Breast epithelium (tissue), 4 donors: ENCODE measurements around the gene ZCCHC17. TPM values are rescaled to one million over a fixed set of nuclear protein-coding genes. Genes with fewer than 3 reads are reported as not detected.

Experiments used
- DNase-seq, 2 donors: peaks; one replicate each; pipeline ENCODE4 v3.0.0-alpha.2; 2019; ENCODE audit warnings: low spot score in 2 of 2
- H3K27ac ChIP-seq, 2 donors: fragments of 200-600 bp; sonication (generic) in 1 of 2; one replicate each; pipeline ENCODE4 v1.5.1; 2016 to 2019; ENCODE audit warnings: mild to moderate bottlenecking in 1 of 2
- H3K27me3 ChIP-seq, 2 donors: fragments of 200-600 bp; sonication (generic) in 1 of 2; one replicate each; pipeline versions ENCODE4 v1.5.1 to v1.6.0; 2017 to 2019; ENCODE audit warnings: control low read depth in 1 of 2, mild to moderate bottlenecking in 1 of 2
- H3K36me3 ChIP-seq: fragments of 200-600 bp; one replicate; pipeline ENCODE4 v1.5.1; 2019
- H3K4me1 ChIP-seq, 2 donors: fragments of 200-600 bp; sonication (generic); one replicate each; pipeline ENCODE4 v1.5.1; 2016 to 2019; ENCODE audit warnings: control low read depth in 1 of 2
- H3K4me3 ChIP-seq, 3 donors: fragments of 200-600 bp; sonication (generic); 1 replicate in 2 of 3; 2 replicates in 1 of 3; pipeline ENCODE4 v1.5.1; 2016 to 2019; ENCODE audit warnings: mild to moderate bottlenecking in 3 of 3, moderate library complexity in 2 of 3
- H3K9me3 ChIP-seq, 2 donors: fragments of 200-600 bp; sonication (generic) in 1 of 2; one replicate each; pipeline ENCODE4 v1.5.1; 2016 to 2019; ENCODE audit warnings: control low read depth in 1 of 2
- POLR2A ChIP-seq: fragments of 450-650 bp; IDR thresholded peaks from one replicate; pipeline ENCODE4 v1.6.1; 2016; ENCODE audit warnings: antibody characterized with exemption, mild to moderate bottlenecking, moderate library complexity
- POLR2AphosphoS5 ChIP-seq, 3 donors: sonication (generic); formaldehyde crosslinking; IDR thresholded peaks; one replicate each; pipeline ENCODE4 v1.6.1; 2017; ENCODE audit warnings: antibody characterized with exemption in 3 of 3
- intact Hi-C: fragments of 100-400 bp; cut with DNase I; formaldehyde crosslinking; loops from one replicate; pipeline ENCODE4 v1.15.1; 2023; ENCODE audit warnings: low total_unique reads
- total RNA-seq, 3 donors: library from RNA; depleted of rRNA; stranded (reverse); fragments of >200 nt; gene quantifications; one replicate each; pipeline ENCODE4 v1.1.0, GENCODE V29; 2016
- TF ChIP-seq, protein P1 (sequence below), 3 donors: fragments of 450-650 bp; IDR thresholded peaks; one replicate each; pipeline ENCODE4 v1.5.1; 2016 to 2017; ENCODE audit warnings: antibody characterized with exemption in 3 of 3, mild to moderate bottlenecking in 3 of 3, moderate library complexity in 3 of 3

ZCCHC17 gene
- total RNA-seq, 3 donors from 2014 or later = 24.6 to 42.9 (median 29.6) TPM

DNA sequence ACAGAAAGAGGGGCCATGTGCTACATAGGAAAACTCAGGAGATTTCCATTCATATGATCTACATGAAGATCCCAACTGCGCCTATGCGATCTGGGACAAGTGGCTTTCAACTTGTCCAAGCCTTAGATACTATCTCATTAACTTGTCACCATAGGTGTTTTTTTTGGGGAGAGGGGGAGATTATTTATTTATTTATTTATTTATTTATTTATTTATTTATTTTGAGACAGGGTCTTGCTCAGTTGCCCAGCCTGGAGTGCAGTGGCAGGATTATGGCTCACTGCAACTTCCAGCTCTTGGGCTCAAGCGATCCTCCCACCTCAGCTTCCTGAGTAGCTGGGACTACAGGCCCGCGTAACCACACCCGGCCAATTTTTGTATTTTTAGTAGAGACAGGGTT lies 64.8 kb downstream of the ZCCHC17 start:
- TF ChIP-seq, protein P1, sequence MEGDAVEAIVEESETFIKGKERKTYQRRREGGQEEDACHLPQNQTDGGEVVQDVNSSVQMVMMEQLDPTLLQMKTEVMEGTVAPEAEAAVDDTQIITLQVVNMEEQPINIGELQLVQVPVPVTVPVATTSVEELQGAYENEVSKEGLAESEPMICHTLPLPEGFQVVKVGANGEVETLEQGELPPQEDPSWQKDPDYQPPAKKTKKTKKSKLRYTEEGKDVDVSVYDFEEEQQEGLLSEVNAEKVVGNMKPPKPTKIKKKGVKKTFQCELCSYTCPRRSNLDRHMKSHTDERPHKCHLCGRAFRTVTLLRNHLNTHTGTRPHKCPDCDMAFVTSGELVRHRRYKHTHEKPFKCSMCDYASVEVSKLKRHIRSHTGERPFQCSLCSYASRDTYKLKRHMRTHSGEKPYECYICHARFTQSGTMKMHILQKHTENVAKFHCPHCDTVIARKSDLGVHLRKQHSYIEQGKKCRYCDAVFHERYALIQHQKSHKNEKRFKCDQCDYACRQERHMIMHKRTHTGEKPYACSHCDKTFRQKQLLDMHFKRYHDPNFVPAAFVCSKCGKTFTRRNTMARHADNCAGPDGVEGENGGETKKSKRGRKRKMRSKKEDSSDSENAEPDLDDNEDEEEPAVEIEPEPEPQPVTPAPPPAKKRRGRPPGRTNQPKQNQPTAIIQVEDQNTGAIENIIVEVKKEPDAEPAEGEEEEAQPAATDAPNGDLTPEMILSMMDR (IDR thresholded peaks at IDR 0.05) = no peak
- TF ChIP-seq POLR2A = no peak
- no peak for TF ChIP-seq POLR2AphosphoS5 (IDR thresholded peaks at IDR 0.05)
- no peak for DNase-seq
- no peak overlapping the region for H3K27ac ChIP-seq

GRCh38 chr1:31362032-31362431 lies 65.2 kb downstream of the ZCCHC17 start:
- no peak for TF ChIP-seq POLR2AphosphoS5 (IDR thresholded peaks at IDR 0.05)
- TF ChIP-seq, protein P1 (IDR thresholded peaks at IDR 0.05) = no peak
- no peak for TF ChIP-seq POLR2A
- Histone ChIP-seq H3K27me3 (no peaks in the 10 kb centered on the region), H3K36me3 (no peaks in the 10 kb centered on the region), H3K27ac (no peak overlapping the region), H3K4me3 (no peak overlapping the region), H3K4me1 (no peaks in the 10 kb centered on the region), H3K9me3 (no peaks in the 10 kb centered on the region)
- intact Hi-C loops = no loop called here
- no peak for DNase-seq

More for the DNA sequence above, 64.8 kb downstream of the ZCCHC17 start:
- Histone ChIP-seq H3K27me3 (no peaks in the 10 kb centered on the region), H3K4me1 (no peaks in the 10 kb centered on the region), H3K4me3 (no peak overlapping the region), H3K9me3 (no peaks in the 10 kb centered on the region), H3K36me3 (no peaks in the 10 kb centered on the region)
- intact Hi-C loops = no loop called here

GRCh38 chr1:31364561-31365250 lies 67.9 kb downstream of the ZCCHC17 start:
- Histone ChIP-seq H3K36me3 (no peaks in the 10 kb centered on the region), H3K4me1 (no peaks in the 10 kb centered on the region), H3K4me3 (no peak overlapping the region), H3K27me3 (no peaks in the 10 kb centered on the region), H3K27ac (no peak overlapping the region), H3K9me3 (no peaks in the 10 kb centered on the region)
- TF ChIP-seq POLR2AphosphoS5 (IDR thresholded peaks at IDR 0.05) (no peak), POLR2A (no peak)
- TF ChIP-seq, protein P1 (IDR thresholded peaks at IDR 0.05) = no peak
- no peak for DNase-seq
- intact Hi-C loops = no loop called here

- no peak for DNase-seq
- no peak for TF ChIP-seq POLR2A
- no peak for TF ChIP-seq POLR2AphosphoS5 (IDR thresholded peaks at IDR 0.05)
- TF ChIP-seq, protein P1 (IDR thresholded peaks at IDR 0.05) = no peak
- Histone ChIP-seq H3K27ac (no peak overlapping the region), H3K36me3 (no peaks in the 10 kb centered on the region), H3K4me1 (no peaks in the 10 kb centered on the region), H3K4me3 (no peak overlapping the region), H3K27me3 (no peaks in the 10 kb centered on the region), H3K9me3 (no peaks in the 10 kb centered on the region)
- intact Hi-C loops = no loop called here
These were observed 70.0 kb downstream of the ZCCHC17 start for GRCh38 chr1:31366796-31367195.

DNA sequence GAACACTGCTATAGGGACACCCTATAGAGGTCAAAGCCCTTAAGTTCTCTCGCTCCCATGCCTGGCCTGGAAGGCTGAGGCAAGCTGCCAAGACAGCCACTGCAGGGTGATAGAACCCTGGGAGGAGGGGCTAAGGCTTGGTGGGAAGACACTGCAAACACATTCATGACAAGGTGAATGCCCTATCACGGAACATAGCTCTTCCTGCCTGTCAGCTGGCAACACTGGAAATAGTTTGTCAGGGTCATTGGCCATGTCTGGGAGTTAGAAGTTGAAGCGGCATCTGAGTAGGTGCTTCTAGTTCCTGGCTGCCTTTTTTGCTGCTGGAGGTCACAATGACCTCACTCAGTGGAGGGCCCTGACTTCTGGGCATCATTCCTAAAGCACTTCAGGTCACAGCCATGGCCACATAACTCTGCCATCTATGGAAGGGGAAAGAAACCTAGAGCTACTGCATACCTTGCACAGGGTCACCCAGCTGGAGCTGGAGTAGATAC lies 71.8 kb downstream of the ZCCHC17 start:
- Histone ChIP-seq H3K4me3 (no peak overlapping the region), H3K36me3 (no peaks in the 10 kb centered on the region), H3K27me3 (no peaks in the 10 kb centered on the region), H3K9me3 (no peaks in the 10 kb centered on the region), H3K27ac (peak overlapping the region in 1 of 2 donors; percentile 46), H3K4me1 (no peaks in the 10 kb centered on the region)
- intact Hi-C loops = no loop called here
- no peak for DNase-seq
- TF ChIP-seq, protein P1 (IDR thresholded peaks at IDR 0.05) = no peak
- no peak for TF ChIP-seq POLR2A
- no peak for TF ChIP-seq POLR2AphosphoS5 (IDR thresholded peaks at IDR 0.05)
